SU-DHL-6 (cell line): ENCODE data around the gene CAPG.

Experiments
- H2AFZ ChIP-seq: fragments of 200-600 bp; sonication (generic); 2 replicates; pipeline ENCODE4 v1.6.1; 2014; ENCODE audit warnings: low read depth, mild to moderate bottlenecking, moderate library complexity, mixed read lengths, antibody characterized with exemption, low read length; ENCODE audit not compliant: severe bottlenecking
- H3F3A ChIP-seq: fragments of 200-600 bp; shearing (Covaris generic); 2 replicates; pipeline ENCODE4 v1.6.0; 2016; ENCODE audit warnings: antibody characterized with exemption, mild to moderate bottlenecking; ENCODE audit not compliant: insufficient read depth
- H3K27ac ChIP-seq: fragments of 200-600 bp; sonication (generic); 2 replicates; pipeline ENCODE4 v1.5.1; 2016; ENCODE audit warnings: low read depth, mild to moderate bottlenecking, low read length, moderate library complexity, mixed read lengths
- H3K27me3 ChIP-seq: fragments of 200-600 bp; sonication (generic), shearing (Covaris generic); 2 replicates; pipeline ENCODE4 v1.6.0; 2014; ENCODE audit warnings: mild to moderate bottlenecking, low read length
- H3K36me3 ChIP-seq: fragments of 200-600 bp; sonication (generic); 2 replicates; pipeline ENCODE4 v1.6.1; 2014; ENCODE audit warnings: mild to moderate bottlenecking, low read length, mixed read lengths
- H3K4me2 ChIP-seq: fragments of 300-600, 200-600 bp; shearing (Covaris generic), sonication (generic); 2 replicates; pipeline ENCODE4 v1.6.0; 2014; ENCODE audit warnings: low read length, low read depth, mild to moderate bottlenecking; ENCODE audit not compliant: poor library complexity, severe bottlenecking
- H3K4me3 ChIP-seq: fragments of 200-600 bp; sonication (generic); 2 replicates; pipeline ENCODE4 v1.5.1; 2014; ENCODE audit warnings: antibody characterized with exemption, low read length, mild to moderate bottlenecking, mixed read lengths; ENCODE audit not compliant: insufficient read depth, poor library complexity, severe bottlenecking
- H3K79me2 ChIP-seq: fragments of 200-600 bp; sonication (generic); 2 replicates; pipeline ENCODE4 v1.6.1; 2014; ENCODE audit warnings: mild to moderate bottlenecking, low read length, moderate library complexity; ENCODE audit not compliant: insufficient read depth
- H3K9ac ChIP-seq: fragments of 200-600 bp; sonication (generic); 2 replicates; pipeline ENCODE4 v1.7.0; 2014; ENCODE audit warnings: mild to moderate bottlenecking, low read length
- H3K9me2 ChIP-seq: fragments of 200-600 bp; sonication (generic); replicated peaks from 2 replicates; pipeline ENCODE4 v1.6.1; 2014; ENCODE audit warnings: low read length; ENCODE audit not compliant: insufficient read depth
- H3K9me3 ChIP-seq: fragments of 200-600 bp; sonication (generic); 2 replicates; pipeline ENCODE4 v1.6.1; 2014; ENCODE audit warnings: low read length, mixed read lengths; ENCODE audit not compliant: insufficient read depth
- H4K20me1 ChIP-seq: fragments of 200-600 bp; sonication (generic); 2 replicates; pipeline ENCODE4 v1.6.1; 2014; ENCODE audit warnings: low read depth, mild to moderate bottlenecking, antibody characterized with exemption, low read length, moderate library complexity, mixed read lengths
- EZH2phosphoT487 ChIP-seq: fragments of 200-600 bp; sonication (generic), shearing (Covaris generic); conservative IDR thresholded peaks from 2 replicates; pipeline ENCODE4 v1.6.1; 2018; ENCODE audit warnings: mild to moderate bottlenecking, antibody characterized with exemption, low read length, moderate library complexity, mixed read lengths
- TF ChIP-seq, protein P1 (sequence below): fragments of 200-600 bp; sonication (generic); IDR thresholded peaks from one replicate; pipeline ENCODE4 v1.5.1; 2017; ENCODE audit warnings: antibody characterized with exemption, mild to moderate bottlenecking, low read length, moderate library complexity; ENCODE audit not compliant: insufficient read depth, poor library complexity, severe bottlenecking

CAPG gene

DNA sequence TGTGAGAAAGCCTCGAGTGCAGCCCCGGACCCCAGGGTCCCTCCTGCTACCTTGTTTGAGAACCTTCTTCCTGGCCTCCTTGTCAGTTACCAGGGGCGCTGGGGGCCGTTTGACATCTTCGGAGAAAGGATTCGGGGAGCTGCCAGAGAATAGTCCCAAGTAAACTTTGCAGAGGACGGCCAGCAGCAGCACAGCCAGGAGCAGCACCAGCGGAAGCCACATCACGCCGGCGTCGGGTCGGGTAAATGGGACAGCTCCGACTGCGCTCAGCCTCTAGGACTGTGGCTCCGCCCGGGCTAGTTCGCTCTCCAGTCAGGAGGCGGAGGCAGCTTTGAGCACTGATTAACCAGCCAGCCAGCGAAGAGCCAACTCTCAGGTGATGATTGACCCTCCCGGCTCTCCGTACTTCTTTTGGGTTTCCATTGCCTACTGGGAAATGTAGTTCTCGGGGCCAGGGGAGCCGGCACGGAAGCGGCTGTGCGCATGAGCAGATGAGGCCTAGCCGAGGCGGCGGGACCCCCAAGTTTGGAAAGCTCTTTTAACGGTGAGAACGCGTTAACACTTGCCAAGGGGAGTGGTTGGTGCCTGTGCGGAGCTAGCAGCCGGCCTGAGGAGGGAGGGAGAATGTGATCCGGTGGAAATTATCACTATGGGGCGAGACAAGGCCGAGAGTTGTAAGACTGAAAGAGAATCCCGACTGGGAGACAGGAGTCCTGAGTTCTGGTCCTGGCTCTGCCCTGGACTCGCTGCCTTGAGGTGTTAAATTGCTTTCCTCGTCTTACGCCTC is 55.7 kb downstream of the CAPG start, which contains the start of the genes ELMOD3 and RETSAT:
TSS of gene ELMOD3 (plus strand) at position 484 of the 787 bp plus-strand sequence. CDS start 2,430 bp downstream, outside the sequence.
TSS of gene RETSAT (minus strand) at position 243 of the 787 bp plus-strand sequence. CDS start at position 222, 21 bp downstream.
- no peaks in the 10 kb centered on the region for H3K36me3 ChIP-seq
- H3F3A ChIP-seq: no peaks in the 10 kb centered on the region; the same call in 1 of the 2 replicates
- H4K20me1 ChIP-seq: no peaks in the 10 kb centered on the region

DNA sequence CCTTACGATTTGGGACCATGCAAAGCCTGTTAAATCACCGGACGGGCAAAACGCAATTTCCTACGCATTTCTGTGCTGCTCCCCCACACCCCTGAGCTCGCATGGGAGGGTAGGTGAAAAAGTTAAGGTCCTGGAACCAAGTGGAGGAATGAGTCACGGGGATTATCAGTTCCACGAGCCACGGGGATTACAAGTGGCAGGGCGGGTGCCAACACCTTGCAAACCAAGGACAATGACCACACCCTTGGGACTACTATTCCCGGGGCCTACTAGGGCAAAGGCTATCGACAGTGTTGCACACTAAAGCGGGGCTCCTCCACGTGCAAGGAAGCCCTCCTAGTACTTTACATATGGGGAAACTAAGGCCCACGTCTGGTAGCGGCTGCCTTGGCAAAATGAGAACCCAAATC is 56.3 kb downstream of the CAPG start:
- peak overlapping the region; percentile 94 for H3K4me2 ChIP-seq
- no peaks in the 10 kb centered on the region for H3K36me3 ChIP-seq
- H3K9ac ChIP-seq: peak overlapping the region; percentile 78
- H3K9me2 ChIP-seq: no peaks in the 10 kb centered on the region
- no peaks in the 10 kb centered on the region for H3K9me3 ChIP-seq
- H3F3A ChIP-seq: no peaks in the 10 kb centered on the region; the same call in 1 of the 2 replicates
- peak overlapping the region; percentile 23; the same call in 1 of the 2 replicates for H3K27ac ChIP-seq
- H2AFZ ChIP-seq: peak overlapping the region; percentile 57
- H3K27me3 ChIP-seq: no peaks in the 10 kb centered on the region
- TF ChIP-seq, protein P1, sequence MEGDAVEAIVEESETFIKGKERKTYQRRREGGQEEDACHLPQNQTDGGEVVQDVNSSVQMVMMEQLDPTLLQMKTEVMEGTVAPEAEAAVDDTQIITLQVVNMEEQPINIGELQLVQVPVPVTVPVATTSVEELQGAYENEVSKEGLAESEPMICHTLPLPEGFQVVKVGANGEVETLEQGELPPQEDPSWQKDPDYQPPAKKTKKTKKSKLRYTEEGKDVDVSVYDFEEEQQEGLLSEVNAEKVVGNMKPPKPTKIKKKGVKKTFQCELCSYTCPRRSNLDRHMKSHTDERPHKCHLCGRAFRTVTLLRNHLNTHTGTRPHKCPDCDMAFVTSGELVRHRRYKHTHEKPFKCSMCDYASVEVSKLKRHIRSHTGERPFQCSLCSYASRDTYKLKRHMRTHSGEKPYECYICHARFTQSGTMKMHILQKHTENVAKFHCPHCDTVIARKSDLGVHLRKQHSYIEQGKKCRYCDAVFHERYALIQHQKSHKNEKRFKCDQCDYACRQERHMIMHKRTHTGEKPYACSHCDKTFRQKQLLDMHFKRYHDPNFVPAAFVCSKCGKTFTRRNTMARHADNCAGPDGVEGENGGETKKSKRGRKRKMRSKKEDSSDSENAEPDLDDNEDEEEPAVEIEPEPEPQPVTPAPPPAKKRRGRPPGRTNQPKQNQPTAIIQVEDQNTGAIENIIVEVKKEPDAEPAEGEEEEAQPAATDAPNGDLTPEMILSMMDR: no peak
- no peak for TF ChIP-seq EZH2phosphoT487
- H3K4me3 ChIP-seq: peak overlapping the region; percentile 64
- H4K20me1 ChIP-seq: no peaks in the 10 kb centered on the region
- peaks cover 18% of the 10 kb centered on the region for H3K79me2 ChIP-seq

More for the DNA sequence above, 55.7 kb downstream of the CAPG start, which contains the start of the genes ELMOD3 and RETSAT:
- Histone ChIP-seq H3K4me3 (peak within 1 kb of the TSS; percentile 83), H3K79me2 (peaks cover 18% of the 10 kb centered on the region), H3K27ac (peak within 1 kb of the TSS; percentile 23), H3K4me2 (peak within 1 kb of the TSS; percentile 94), H2AFZ (peak within 1 kb of the TSS; percentile 79), H3K9me3 (no peaks in the 10 kb centered on the region), H3K9me2 (no peaks in the 10 kb centered on the region), H3K9ac (peak within 1 kb of the TSS; percentile 78), H3K27me3 (no peaks in the 10 kb centered on the region)
- TF ChIP-seq, protein P1: no peak
- TF ChIP-seq EZH2phosphoT487: no peak

DNA sequence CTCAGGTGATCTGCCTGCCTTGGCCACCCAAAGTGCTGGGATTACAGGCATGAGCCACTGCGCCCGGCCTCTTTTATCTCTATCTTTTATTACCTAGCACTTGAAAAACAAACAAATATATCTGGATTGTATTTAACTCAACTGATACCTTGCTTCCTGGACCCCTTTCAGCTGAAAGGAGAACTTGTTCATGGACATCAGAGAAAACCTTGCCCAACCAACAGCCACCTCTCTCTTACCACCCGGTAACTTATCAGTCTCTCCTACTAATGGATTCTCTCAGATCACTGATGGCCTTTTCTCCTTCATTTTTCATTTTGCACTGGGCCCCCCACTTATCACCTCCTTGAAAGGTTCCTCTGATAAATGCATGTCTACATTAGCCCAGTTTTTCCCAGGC is 62.6 kb downstream of the CAPG start:
- no peak overlapping the region for H3K27ac ChIP-seq
- no peaks in the 10 kb centered on the region for H4K20me1 ChIP-seq
- H3K4me2 ChIP-seq: no peak overlapping the region
- no peak overlapping the region for H3K4me3 ChIP-seq
- H3K9me3 ChIP-seq: no peaks in the 10 kb centered on the region
- H2AFZ ChIP-seq: no peak overlapping the region
- no peak for TF ChIP-seq EZH2phosphoT487
- TF ChIP-seq, protein P1: no peak
- H3K27me3 ChIP-seq: no peaks in the 10 kb centered on the region
- H3K36me3 ChIP-seq: no peaks in the 10 kb centered on the region
- H3K9me2 ChIP-seq: no peaks in the 10 kb centered on the region
- no peak overlapping the region for H3K9ac ChIP-seq
- no peaks in the 10 kb centered on the region for H3F3A ChIP-seq
- 0 out of 2 replicates have a peak, but pooled peaks cover 2% of the 10 kb centered on the region for H3K79me2 ChIP-seq
